GM23338 (cell line): ENCODE measurements around the gene WBP2. TPM values are rescaled to one million over a fixed set of nuclear protein-coding genes. Genes with fewer than 3 reads are reported as not detected.

Experiments
- ATAC-seq: fragments of 200-7000 bp; cut with Tn5 transposase; 3 replicates; pipeline ENCODE4 v1.9.1; 2020
- DNase-seq: peaks from one replicate; pipeline ENCODE4 v3.0.0-alpha.2; 2015; ENCODE audit warnings: low spot score
- H2AFZ ChIP-seq: fragments of 200-600 bp; sonication (generic); 2 replicates; pipeline ENCODE4 v1.8.0; 2016; ENCODE audit warnings: antibody characterized with exemption, mild to moderate bottlenecking, moderate library complexity
- H3F3A ChIP-seq: fragments of 200-600 bp; sonication (generic); replicated peaks from 2 replicates; pipeline ENCODE4 v1.8.0; 2017; ENCODE audit warnings: antibody characterized with exemption, mixed run types, low read depth
- H3K27ac ChIP-seq: fragments of 200-600 bp; sonication (generic); 2 replicates; pipeline ENCODE4 v1.6.1; 2016; ENCODE audit warnings: low read depth
- H3K27me3 ChIP-seq: fragments of 200-600 bp; sonication (generic); 2 replicates; pipeline ENCODE4 v1.8.0; 2016; ENCODE audit warnings: mild to moderate bottlenecking, mixed run types, moderate library complexity; ENCODE audit not compliant: insufficient read depth
- H3K36me3 ChIP-seq: fragments of 200-600 bp; sonication (generic); 2 replicates; pipeline ENCODE4 v1.8.0; 2016; ENCODE audit warnings: mild to moderate bottlenecking; ENCODE audit not compliant: insufficient read depth
- H3K4me1 ChIP-seq: fragments of 200-600 bp; sonication (generic); 2 replicates; pipeline ENCODE4 v1.8.0; 2016; ENCODE audit warnings: mild to moderate bottlenecking, moderate library complexity; ENCODE audit not compliant: insufficient read depth
- H3K4me2 ChIP-seq: fragments of 200-600 bp; sonication (generic); 2 replicates; pipeline ENCODE4 v1.7.1; 2017; ENCODE audit warnings: mixed run types
- H3K4me3 ChIP-seq: fragments of 200-600 bp; sonication (generic); 2 replicates; pipeline ENCODE4 v1.6.1; 2016; ENCODE audit warnings: mixed run types
- H3K79me2 ChIP-seq: fragments of 200-600 bp; sonication (generic); replicated peaks from 2 replicates; pipeline ENCODE4 v1.8.0; 2017; ENCODE audit warnings: mild to moderate bottlenecking; ENCODE audit not compliant: insufficient read depth
- H3K9me2 ChIP-seq: fragments of 200-600 bp; sonication (generic); 2 replicates; pipeline ENCODE4 v1.8.0; 2017; ENCODE audit not compliant: insufficient read depth
- H4K20me1 ChIP-seq: fragments of 200-600 bp; sonication (generic); replicated peaks from 2 replicates; pipeline ENCODE4 v1.8.0; 2017; ENCODE audit warnings: mild to moderate bottlenecking; ENCODE audit not compliant: insufficient read depth
- H3K27ac Mint-ChIP-seq: 2 replicates; pipeline ENCODE4 v1.8.0; 2020; ENCODE audit warnings: inconsistent platforms, mild to moderate bottlenecking, moderate library complexity, mixed read lengths
- H3K27me3 Mint-ChIP-seq: 3 replicates; pipeline ENCODE4 v1.8.0; 2022; ENCODE audit warnings: low read depth, mild to moderate bottlenecking, moderate library complexity, mixed read lengths, inconsistent platforms; ENCODE audit not compliant: insufficient read depth, poor library complexity
- H3K36me3 Mint-ChIP-seq: 3 replicates; pipeline ENCODE4 v1.8.0; 2021; ENCODE audit warnings: low read depth, mild to moderate bottlenecking, inconsistent platforms, moderate library complexity, mixed read lengths
- H3K4me1 Mint-ChIP-seq: 3 replicates; pipeline ENCODE4 v1.8.0; 2020; ENCODE audit warnings: mild to moderate bottlenecking, inconsistent platforms, mixed read lengths
- H3K4me3 Mint-ChIP-seq: 3 replicates; pipeline ENCODE4 v1.8.0; 2021; ENCODE audit warnings: moderate library complexity, mild to moderate bottlenecking, inconsistent platforms, mixed read lengths
- H3K9me3 Mint-ChIP-seq: 3 replicates; pipeline ENCODE4 v1.8.0; 2020; ENCODE audit warnings: moderate library complexity, mild to moderate bottlenecking, inconsistent platforms, mixed read lengths
- CREB1 ChIP-seq: fragments of 250-450 bp; sonication (Bioruptor Pico); IDR thresholded peaks from 2 replicates; pipeline ENCODE4 v1.5.0; 2020; ENCODE audit warnings: low read depth, mild to moderate bottlenecking, moderate library complexity
- CTCF ChIP-seq, 2 experiments: fragments of 200-600 bp in 1 of 2; sonication (generic) in 1 of 2; conservative IDR thresholded peaks; 2 replicates each; pipeline versions ENCODE4 v1.5.1 to v1.6.1; 2016 to 2017; ENCODE audit warnings: antibody characterized with exemption in 2 of 2, low read depth in 2 of 2, mild to moderate bottlenecking in 2 of 2, moderate library complexity in 1 of 2
- ETS1 ChIP-seq: IDR thresholded peaks from 2 replicates; pipeline ENCODE4 v1.6.1; 2016; ENCODE audit warnings: antibody characterized with exemption
- EZH2 ChIP-seq: fragments of 200-600 bp; sonication (generic); IDR thresholded peaks from one replicate; pipeline ENCODE4 v1.8.0; 2017; ENCODE audit warnings: antibody characterized with exemption, mild to moderate bottlenecking, low read depth; ENCODE audit not compliant: unreplicated experiment
- EZH2phosphoT487 ChIP-seq: fragments of 200-600 bp; sonication (generic); IDR thresholded peaks from one replicate; pipeline ENCODE4 v1.8.1; 2018; ENCODE audit warnings: antibody characterized with exemption; ENCODE audit not compliant: unreplicated experiment
- JUNB ChIP-seq: IDR thresholded peaks from one replicate; pipeline ENCODE4 v1.6.1; 2016; ENCODE audit warnings: antibody characterized with exemption; ENCODE audit not compliant: unreplicated experiment
- NANOG ChIP-seq: IDR thresholded peaks from 2 replicates; pipeline ENCODE4 v1.6.1; 2016; ENCODE audit warnings: antibody characterized with exemption, borderline replicate concordance
- POLR2AphosphoS5 ChIP-seq: IDR thresholded peaks from 2 replicates; pipeline ENCODE4 v1.6.1; 2016; ENCODE audit warnings: antibody characterized with exemption, low read depth
- REST ChIP-seq: IDR thresholded peaks from one replicate; pipeline ENCODE4 v1.6.1; 2018; ENCODE audit warnings: antibody characterized with exemption; ENCODE audit not compliant: unreplicated experiment
- STAT1 ChIP-seq: IDR thresholded peaks from one replicate; pipeline ENCODE4 v1.6.1; 2016; ENCODE audit warnings: antibody characterized with exemption; ENCODE audit not compliant: unreplicated experiment
- ZNF114 ChIP-seq: fragments of 250-450 bp; sonication (Bioruptor Pico); IDR thresholded peaks from 2 replicates; pipeline ENCODE4 v1.5.0; 2020; ENCODE audit warnings: mild to moderate bottlenecking, moderate library complexity
- ZNF331 ChIP-seq: fragments of 250-450 bp; sonication (Bioruptor Pico); IDR thresholded peaks from 2 replicates; pipeline ENCODE4 v1.5.0; 2020; ENCODE audit warnings: low read depth, mild to moderate bottlenecking, moderate library complexity
- ZNF462 ChIP-seq: fragments of 250-450 bp; sonication (Bioruptor Pico); IDR thresholded peaks from 2 replicates; pipeline ENCODE4 v1.5.0; 2020; ENCODE audit warnings: mild to moderate bottlenecking, moderate library complexity
- polyA plus RNA-seq: library from polyadenylated mRNA; unstranded; fragments of >200 nt; fragmentation: Nextera tagmentation; extraction: Ambion mirVana; gene quantifications from 2 replicates; pipeline ENCODE4 v1.2.1, GENCODE V29; 2016
- total RNA-seq: library from RNA; depleted of rRNA; stranded (reverse); fragments of >200 nt; shearing (Covaris generic); gene quantifications from 2 replicates; pipeline ENCODE4 v1.2.3, GENCODE V29; 2014

WBP2 gene
- total and polyA plus RNA-seq, 2 experiments from 2014 or later: 36.2 to 63.5 TPM

GRCh38 chr17:75837899-75838298 is 17.2 kb downstream of the WBP2 start:
- no peak overlapping the region for H3K4me3 Mint-ChIP-seq
- TF ChIP-seq STAT1 (no peak), CREB1 (CRISPR knock-in tag) (no peak), ZNF331 (CRISPR knock-in tag) (no peak), ETS1 (no peak), EZH2phosphoT487 (no peak), EZH2 (no peak), CTCF (conservative IDR thresholded peaks at IDR 0.05; ENCODE audit: low read depth in 2 of 2) (no peak), POLR2AphosphoS5 (no peak), ZNF462 (CRISPR knock-in tag) (no peak), NANOG (no peak), JUNB (no peak), REST (no peak), ZNF114 (no peak)
- H3K27ac ChIP-seq: no peak overlapping the region
- H3K9me2 ChIP-seq: no peaks in the 10 kb centered on the region
- H3K36me3 Mint-ChIP-seq: no peaks in the 10 kb centered on the region; the same call in 2 of the 3 replicates
- no peaks in the 10 kb centered on the region for H3K36me3 ChIP-seq
- H4K20me1 ChIP-seq: no peaks in the 10 kb centered on the region
- H3K4me2 ChIP-seq: no peak overlapping the region
- H3K79me2 ChIP-seq: no peaks in the 10 kb centered on the region
- H3K4me3 ChIP-seq: no peak overlapping the region
- ATAC-seq: no peak
- H3K4me1 Mint-ChIP-seq: peaks cover 18% of the 10 kb centered on the region
- peaks cover 9% of the 10 kb centered on the region for H3F3A ChIP-seq
- no peaks in the 10 kb centered on the region for H3K27me3 ChIP-seq
- H3K27me3 Mint-ChIP-seq: peaks cover 7% of the 10 kb centered on the region
- no peak overlapping the region for H3K27ac Mint-ChIP-seq
- peaks cover 10% of the 10 kb centered on the region; the same call in 1 of the 2 replicates for H3K4me1 ChIP-seq
- H2AFZ ChIP-seq: no peak overlapping the region
- peaks cover 3% of the 10 kb centered on the region; the same call in 1 of the 3 replicates for H3K9me3 Mint-ChIP-seq
- DNase-seq: no peak
